Right forelimb (tissue), 1 donor: ENCODE results near the gene TLR3.
"Not testable (repeated sequence)": the region's sequence is repeated elsewhere in the genome, so short reads cannot be mapped to it uniquely, and the experiment has no call there.

Source experiments
- DNase-seq: peaks from one replicate; pipeline ENCODE4 v3.0.0-alpha.2; 2018

Gene TLR3

GRCh38 chr4:186050135-186050534, 18.8 kb upstream of the TLR3 start:
- DNase-seq = not testable (repeated sequence)

DNA sequence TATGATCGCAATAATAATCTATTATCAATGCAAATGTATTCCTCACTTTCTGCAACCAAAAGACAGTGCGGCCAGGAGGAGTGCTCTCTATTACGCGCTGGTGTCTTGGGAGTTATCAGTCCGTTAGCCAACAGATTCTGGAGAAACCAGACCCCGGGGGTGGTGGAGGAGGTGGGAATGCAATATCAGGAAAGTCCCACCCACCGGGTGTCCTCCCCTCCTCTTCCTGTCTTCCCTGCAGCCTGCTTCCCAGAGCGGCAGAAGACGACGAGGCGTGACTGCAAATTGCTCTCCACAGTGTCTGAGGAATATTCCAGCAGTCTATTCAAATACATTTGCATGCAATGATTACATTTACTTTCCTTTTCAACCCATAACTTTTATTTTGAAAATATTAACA, 17.9 kb upstream of the TLR3 start:
- no peak for DNase-seq

DNA sequence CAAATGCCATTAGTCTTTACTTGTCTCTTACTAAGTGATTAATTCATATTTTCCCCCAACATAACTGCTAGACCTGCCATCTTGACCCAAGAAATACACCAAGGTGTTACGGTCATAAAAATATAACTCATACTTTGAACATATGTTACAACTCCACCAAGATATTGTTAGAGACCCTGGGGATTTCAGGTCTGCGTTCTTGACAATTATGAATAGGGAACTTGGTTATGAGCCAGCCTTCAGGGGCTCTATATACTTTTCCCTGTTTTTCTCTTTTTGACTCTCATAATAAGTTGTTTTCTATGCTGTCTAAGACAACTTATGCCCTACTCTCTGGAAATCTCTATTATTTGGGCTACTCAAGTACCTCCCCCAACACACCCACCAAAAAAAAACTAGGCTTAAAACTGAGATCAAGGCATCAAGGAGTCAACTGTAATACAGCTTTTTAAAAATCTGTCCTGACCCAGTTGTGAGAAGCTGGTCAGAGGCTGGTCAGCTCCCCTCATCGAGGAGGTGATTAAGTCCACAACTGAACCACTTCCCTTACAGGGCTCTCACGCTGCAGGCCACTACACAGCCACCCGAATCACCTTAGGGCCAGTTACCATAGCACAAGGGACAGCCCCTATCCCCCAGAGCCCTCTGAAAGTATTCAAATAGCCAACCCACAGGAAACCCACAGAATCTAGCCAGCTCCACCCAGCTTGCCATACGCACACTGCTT, 10.5 kb upstream of the TLR3 start:
- DNase-seq = no peak

GRCh38 chr4:186058980-186059316, 10.0 kb upstream of the TLR3 start:
- no peak for DNase-seq

- DNase-seq = no peak
Measured at GRCh38 chr4:186061921-186062320, 7.0 kb upstream of the TLR3 start.

DNA sequence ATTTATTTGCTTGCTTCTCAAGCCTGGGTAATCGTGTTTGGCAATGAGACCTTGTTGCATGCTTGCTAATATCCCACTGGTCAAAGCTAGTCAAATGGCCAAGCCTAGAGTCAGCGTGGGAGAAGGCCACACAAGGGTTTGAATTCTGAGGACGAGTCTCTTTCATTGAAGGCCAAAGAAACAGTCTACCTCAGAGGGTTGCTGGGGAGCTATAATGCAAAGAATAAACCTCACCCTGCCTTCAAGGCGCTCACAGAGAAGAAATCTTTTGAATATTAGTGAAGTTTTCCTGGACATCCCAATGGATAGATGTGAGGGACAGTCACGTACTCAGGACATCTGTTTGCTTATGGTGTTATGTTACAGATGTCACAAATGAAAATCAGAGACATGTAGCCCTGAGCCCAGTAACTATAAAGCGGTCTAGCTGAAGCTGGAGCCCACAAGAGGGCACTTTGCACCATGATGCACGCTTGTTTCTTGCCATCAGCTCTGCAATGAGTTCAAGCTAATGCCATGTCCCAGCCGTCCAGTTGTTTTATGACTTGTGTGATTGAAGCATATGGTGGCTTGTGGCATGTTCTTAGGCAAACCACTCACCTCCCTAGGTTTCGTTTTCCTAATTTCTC, 1.1 kb upstream of the TLR3 start:
- DNase-seq = no peak

- no peak for DNase-seq
Measured at GRCh38 chr4:186069729-186070128, 773 bp downstream of the TLR3 start.

- DNase-seq = no peak
Measured at GRCh38 chr4:186072516-186072915, 3.6 kb downstream of the TLR3 start.

GRCh38 chr4:186074189-186074588, 5.2 kb downstream of the TLR3 start:
- no peak for DNase-seq

DNA sequence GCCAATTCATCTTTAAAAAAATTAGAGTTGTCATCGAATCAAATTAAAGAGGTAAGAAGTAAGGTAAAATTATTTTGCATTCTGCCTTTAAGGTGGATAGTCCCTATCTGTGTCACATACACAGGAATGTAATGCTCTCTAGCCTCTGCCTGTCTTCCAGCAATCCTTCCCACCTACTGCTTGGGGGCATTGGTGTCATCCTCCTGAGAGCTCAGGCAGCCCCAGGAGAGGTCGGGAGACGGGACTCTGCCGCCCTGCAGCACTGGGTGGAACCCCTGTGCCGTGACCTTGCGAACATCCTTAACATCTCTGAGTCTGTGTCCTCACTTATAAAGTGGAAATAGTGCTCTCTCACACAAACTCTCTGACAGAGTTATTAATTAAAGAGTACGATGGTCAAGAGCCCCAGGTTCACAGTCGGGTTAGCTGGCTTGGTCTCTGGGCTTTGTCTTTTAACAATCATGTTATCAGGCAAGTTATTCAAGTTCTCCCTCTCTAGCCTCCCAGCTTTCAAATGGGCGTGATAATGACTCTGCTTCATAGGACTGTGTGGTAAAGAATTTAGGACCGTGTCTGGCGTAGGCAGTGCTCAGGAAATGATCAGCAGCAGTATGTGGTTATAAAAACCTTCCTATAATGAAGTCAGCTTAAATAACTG, 10.2 kb downstream of the TLR3 start:
- DNase-seq = no peak

- DNase-seq = no peak
Measured at GRCh38 chr4:186079694-186080093, 10.7 kb downstream of the TLR3 start.

- DNase-seq = no peak
Measured at GRCh38 chr4:186081202-186081807, 12.3 kb downstream of the TLR3 start.

- DNase-seq = no peak
Measured at GRCh38 chr4:186082221-186082620, 13.3 kb downstream of the TLR3 start.

GRCh38 chr4:186088523-186088922, 19.6 kb downstream of the TLR3 start:
- no peak for DNase-seq

- DNase-seq = no peak
Measured at GRCh38 chr4:186092296-186092695, 23.3 kb downstream of the TLR3 start.

DNA sequence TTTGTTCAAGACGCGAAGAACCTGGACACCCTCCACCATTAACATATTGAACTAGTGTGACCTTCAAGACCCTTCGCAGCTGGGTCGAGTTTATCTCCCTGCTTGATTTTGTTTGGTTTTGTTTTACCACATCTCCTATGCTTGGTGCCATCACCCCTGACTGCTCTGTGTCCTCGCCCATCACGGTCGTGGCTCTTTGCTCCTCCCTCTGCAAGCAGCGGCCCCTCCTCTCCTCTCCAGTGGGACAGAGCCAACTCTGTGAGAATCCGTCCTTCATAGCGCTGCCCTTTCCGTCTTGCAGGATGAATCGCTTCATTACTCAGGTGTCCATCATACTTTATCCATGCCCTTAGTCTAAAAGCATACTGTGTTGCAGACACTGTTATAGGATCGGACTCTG, 26.4 kb downstream of the TLR3 start:
- DNase-seq = no peak

DNA sequence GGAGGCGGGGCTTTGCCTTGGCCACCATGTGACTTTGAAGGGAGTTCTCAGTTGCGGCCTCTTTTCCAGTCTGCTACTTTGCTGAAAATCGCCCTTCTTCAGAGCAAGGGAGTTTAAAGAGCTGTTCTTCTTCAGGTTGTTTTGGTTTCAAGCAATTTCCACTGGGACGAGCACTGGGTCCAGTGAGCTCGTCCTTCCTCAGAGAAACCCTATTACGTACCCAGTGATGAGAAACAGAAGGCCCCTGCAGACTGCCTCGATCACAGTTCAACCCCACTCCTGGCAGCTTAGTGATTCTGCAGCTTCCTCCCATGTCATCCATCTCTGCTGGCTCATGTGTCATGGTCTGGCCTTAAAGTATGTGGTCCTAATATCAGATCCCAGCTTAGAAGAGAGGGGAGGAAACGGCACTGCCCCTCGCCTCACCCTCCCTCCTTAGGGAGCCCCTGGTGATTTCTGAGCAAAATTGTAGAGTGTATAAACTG, 27.8 kb downstream of the TLR3 start:
- no peak for DNase-seq

DNA sequence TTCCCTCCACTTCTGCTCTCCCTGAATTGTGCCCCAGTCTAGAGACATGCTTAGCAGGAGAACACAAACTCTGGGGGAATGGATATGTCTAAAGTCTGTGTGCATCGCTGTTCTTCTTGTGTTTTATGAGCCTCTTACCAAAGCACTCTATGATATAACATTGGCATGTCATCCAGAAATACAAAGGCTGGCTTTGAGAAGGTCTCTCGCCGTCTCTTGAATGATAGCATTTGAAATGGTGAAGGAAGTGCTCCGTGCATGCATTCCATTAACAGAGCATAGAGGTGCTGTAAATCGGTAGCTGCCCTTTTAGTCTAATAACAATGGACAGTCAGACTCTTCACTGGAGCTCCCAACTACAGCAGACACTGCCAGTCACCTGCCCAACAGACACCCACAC, 28.4 kb downstream of the TLR3 start:
- DNase-seq = no peak

- no peak for DNase-seq
Measured at GRCh38 chr4:186102931-186103330, 34.0 kb downstream of the TLR3 start.

DNA sequence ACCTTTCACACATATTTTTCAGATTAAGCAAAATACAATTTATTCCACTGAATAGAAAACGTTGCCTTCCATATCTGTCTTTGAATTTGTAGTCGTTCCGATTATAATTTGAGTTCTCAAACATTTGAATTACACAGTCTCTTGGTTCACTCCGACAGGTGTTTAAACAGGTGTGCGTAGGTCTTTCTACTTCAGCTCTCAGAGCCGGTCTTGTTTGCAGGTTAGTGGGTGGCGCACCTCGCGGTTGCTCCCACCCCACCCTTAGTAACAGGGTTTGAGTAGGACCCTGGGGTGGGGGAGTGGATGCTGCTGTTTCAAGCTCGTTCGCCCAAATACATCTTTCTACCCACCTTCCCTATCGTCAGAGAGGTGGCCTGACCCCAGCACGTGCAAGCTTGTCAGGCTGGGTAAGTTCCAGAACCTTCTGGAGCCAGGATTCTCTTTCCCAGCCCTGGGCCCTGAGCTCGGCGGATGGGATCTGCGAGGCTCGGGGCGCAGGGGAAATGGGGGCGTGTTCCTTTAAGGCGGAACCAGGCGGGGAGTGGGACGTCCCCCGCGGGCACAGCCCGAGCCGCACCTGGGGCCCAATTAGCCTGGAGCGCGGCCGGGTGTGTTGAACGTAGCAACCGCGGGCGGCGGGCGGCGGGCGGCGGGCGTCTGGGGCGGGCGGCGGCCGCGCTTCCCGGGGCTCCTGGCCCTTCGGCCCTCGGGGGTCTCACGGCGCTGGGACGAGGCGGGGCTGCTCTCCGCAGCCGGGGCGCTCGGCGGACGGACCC, 35.3 kb downstream of the TLR3 start, which contains the start of gene FAM149A:
TSS of gene FAM149A (plus strand) at position 591 of the 776 bp plus-strand sequence.
- peak; percentile 59 for DNase-seq

DNA sequence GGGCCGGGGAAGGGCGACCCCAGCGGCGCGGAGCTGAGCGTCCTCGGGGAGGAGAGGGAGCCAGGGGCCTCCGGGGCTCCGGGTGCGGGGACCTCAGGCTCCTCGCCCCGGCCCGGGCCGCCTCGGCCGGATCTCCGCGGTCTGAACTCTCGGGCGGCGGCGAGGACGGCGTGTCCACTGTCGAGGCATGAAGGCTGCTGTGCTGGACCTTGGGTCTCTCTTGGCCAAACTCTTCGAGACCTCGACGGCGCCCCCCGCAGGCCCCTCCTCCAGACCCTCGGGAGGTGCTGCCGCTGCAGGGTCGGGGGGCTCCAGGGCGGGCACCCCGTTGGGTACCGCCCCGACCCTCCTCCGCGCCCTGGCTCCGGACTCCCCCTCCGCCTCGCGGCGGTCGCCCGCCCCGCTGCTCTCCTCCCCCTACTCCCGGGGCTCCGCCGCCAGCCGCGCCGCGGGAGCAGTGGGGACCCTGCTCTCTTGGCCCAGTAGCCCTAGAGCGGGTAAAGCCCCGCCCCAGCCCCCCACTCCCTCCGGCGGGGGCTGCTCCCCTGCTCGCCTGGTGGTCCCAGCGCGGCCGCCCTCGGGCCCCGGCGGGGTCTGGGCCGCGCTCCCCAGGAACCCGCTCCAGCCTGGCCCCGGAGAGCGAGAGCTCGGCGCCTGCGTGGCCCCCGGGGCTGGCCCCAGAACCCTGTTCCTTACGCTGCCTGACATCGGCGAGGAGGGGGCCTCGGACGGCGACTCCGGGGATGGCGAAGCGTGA, 36.1 kb downstream of the TLR3 start:
- peak; percentile 54 for DNase-seq
